Sigmoid colon (tissue), 4 donors: ENCODE data around the gene PDE1C.

Experiments used
- EP300 ChIP-seq, 4 donors: sonication (generic); formaldehyde crosslinking; IDR thresholded peaks; one replicate each; pipeline ENCODE4 v1.6.1; 2017; ENCODE audit warnings: antibody characterized with exemption in 4 of 4
- POLR2A ChIP-seq, 2 donors: fragments of 450-650 bp; IDR thresholded peaks; one replicate each; pipeline ENCODE4 v1.6.1; 2016; ENCODE audit warnings: antibody characterized with exemption in 2 of 2, mild to moderate bottlenecking in 2 of 2, moderate library complexity in 2 of 2
- TF ChIP-seq, protein P1 (sequence below), 4 experiments: fragments of 450-650 bp in 3 of 4; fragments of 200-600 bp in 1 of 4; IDR thresholded peaks; one replicate each; pipeline ENCODE4 v1.5.1; 2016 to 2019; ENCODE audit warnings: antibody characterized with exemption in 4 of 4, mild to moderate bottlenecking in 3 of 4, moderate library complexity in 2 of 4

DNA sequence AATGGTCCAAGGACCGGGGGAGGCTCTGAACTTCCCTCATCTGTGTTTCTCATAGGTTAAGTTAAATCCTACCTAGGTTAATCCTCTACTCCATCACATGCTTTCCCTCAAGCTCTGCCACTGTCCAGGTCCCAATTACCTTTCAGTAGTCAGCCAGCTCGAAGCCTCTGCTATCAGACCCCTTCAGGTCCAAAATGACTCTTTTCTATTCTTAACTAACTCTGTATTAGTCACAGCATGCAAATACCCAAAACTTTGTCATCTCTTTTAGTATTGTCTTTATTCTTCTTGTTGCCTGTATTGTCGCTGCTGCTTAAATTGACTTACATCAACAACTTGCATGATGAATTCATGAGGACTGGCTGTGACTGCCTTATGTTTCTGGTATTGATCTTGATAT is 367.9 kb downstream of the PDE1C start:
- TF ChIP-seq POLR2A (IDR thresholded peaks at IDR 0.05) (no peak), EP300 (IDR thresholded peaks at IDR 0.05) (no peak)
- TF ChIP-seq, protein P1, sequence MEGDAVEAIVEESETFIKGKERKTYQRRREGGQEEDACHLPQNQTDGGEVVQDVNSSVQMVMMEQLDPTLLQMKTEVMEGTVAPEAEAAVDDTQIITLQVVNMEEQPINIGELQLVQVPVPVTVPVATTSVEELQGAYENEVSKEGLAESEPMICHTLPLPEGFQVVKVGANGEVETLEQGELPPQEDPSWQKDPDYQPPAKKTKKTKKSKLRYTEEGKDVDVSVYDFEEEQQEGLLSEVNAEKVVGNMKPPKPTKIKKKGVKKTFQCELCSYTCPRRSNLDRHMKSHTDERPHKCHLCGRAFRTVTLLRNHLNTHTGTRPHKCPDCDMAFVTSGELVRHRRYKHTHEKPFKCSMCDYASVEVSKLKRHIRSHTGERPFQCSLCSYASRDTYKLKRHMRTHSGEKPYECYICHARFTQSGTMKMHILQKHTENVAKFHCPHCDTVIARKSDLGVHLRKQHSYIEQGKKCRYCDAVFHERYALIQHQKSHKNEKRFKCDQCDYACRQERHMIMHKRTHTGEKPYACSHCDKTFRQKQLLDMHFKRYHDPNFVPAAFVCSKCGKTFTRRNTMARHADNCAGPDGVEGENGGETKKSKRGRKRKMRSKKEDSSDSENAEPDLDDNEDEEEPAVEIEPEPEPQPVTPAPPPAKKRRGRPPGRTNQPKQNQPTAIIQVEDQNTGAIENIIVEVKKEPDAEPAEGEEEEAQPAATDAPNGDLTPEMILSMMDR (IDR thresholded peaks at IDR 0.05) = no peak
